GM21717 (cell line): ENCODE results near the gene NEK2.

Experiments used
- ATAC-seq: cut with Tn5 transposase; IDR thresholded peaks from one replicate; pipeline ENCODE4 v1.9.1; 2021; ENCODE audit warnings: mild to moderate bottlenecking, moderate library complexity; ENCODE audit not compliant: unreplicated experiment

Gene NEK2

DNA sequence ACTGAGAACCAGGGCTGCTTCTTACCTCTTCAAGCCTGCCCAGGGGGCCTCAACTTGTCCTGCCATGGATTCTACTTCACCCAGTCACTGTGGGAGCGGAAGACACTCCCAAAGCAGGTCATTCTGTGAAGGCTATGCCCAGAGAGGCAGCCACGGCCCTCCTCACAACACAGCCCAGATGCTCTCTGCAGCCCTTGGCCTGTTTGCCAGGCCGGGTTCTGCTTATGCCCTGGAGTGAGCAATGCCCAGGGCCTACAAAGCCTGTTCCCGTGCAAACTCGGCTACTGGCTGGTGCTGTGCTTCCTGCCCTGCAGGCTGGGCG, 62.7 kb downstream of the NEK2 start:
- no peak for ATAC-seq
